Epithelial cell of esophagus (primary cell): ENCODE results near the gene BACE1-AS.

Experiments
- DNase-seq: peaks from one replicate; pipeline ENCODE4 v3.0.0; 2010; ENCODE audit warnings: low read depth
- H3K4me3 ChIP-seq: 2 replicates; pipeline ENCODE4 v1.5.1; 2011; ENCODE audit warnings: mild to moderate bottlenecking, low read length, control low read depth
- TF ChIP-seq, protein P1 (sequence below): IDR thresholded peaks from 2 replicates; pipeline ENCODE4 v1.5.1; 2011; ENCODE audit warnings: low read depth, mild to moderate bottlenecking, low read length, control low read depth, inconsistent platforms; ENCODE audit not compliant: insufficient read depth; ENCODE audit errors: missing control alignments

Gene BACE1-AS

DNA sequence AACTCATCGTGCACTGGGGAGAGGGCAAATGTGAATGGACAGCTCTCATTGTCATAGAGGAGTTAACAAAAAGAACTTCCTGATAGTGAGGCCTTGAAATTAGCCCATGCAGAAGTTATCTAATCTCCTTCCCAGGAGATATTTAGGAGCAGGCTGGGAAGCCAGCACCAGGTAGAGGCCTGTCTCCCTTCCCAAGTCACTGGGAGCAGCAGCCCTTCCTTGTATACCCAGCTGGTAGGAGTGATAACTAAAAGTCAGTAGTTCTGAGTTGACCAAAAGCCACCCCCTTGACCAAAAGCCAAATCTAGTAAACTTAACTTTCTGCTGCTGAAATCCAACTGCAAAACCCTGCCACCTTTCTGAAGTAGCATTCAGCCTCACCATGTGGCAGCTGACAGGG, 1.4 kb upstream of the BACE1-AS start:
- no peak overlapping the region for H3K4me3 ChIP-seq
- DNase-seq: no peak
- TF ChIP-seq, protein P1, sequence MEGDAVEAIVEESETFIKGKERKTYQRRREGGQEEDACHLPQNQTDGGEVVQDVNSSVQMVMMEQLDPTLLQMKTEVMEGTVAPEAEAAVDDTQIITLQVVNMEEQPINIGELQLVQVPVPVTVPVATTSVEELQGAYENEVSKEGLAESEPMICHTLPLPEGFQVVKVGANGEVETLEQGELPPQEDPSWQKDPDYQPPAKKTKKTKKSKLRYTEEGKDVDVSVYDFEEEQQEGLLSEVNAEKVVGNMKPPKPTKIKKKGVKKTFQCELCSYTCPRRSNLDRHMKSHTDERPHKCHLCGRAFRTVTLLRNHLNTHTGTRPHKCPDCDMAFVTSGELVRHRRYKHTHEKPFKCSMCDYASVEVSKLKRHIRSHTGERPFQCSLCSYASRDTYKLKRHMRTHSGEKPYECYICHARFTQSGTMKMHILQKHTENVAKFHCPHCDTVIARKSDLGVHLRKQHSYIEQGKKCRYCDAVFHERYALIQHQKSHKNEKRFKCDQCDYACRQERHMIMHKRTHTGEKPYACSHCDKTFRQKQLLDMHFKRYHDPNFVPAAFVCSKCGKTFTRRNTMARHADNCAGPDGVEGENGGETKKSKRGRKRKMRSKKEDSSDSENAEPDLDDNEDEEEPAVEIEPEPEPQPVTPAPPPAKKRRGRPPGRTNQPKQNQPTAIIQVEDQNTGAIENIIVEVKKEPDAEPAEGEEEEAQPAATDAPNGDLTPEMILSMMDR: no peak

DNA sequence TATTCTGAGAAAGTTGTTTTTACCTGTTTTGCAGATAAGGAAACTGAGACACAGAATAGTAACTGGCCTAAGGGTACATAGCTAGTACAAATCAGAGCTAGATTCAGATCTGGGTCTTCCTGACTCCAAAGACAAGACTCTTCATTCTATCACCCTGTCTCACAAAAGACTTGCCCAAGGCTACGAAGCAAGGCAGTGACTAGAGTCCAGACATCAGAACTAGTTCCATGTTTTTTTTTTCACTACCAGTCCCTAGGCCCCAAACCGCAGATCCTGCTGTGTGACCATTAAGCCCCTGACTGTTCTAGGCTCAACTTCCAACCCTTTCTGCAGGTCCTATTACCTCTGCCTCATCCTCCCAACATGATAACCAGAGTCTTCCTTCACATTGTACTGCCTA, 1.5 kb downstream of the BACE1-AS start:
- TF ChIP-seq, protein P1: no peak
- H3K4me3 ChIP-seq: no peak overlapping the region
- no peak for DNase-seq

DNA sequence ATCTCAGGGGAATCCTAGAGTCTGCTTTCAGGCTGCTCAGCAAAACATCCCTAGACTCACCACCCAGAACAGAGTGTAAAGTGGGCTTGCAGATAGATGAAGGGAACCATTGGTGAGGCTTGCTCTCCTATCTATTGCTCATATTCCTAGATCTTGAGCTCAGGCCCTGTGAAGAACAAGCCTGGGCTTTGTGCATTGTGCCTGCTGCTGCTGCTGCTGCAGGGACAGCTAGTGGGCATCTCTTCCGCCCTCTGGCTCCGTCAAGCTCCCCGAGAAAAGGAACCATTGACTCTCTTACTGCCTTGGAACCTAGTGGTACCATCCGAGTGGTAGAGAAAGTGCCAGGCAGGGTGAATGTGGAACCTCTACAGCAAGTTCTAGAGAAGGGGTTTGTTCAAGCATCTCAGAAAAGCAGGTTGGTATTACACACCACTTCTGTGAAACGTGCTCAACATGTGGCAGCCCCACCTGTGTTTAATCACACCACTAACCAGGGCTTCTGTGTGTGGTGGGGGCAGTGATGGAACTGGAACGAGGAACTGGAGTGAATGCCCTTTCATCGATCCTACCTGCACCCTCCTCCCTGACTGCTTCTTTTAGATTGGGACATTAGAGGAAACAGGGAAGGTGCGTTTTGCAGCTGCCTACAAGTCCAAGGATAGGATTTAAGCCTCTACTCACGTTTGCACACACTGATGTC, 4.4 kb downstream of the BACE1-AS start:
- H3K4me3 ChIP-seq: no peak overlapping the region
- TF ChIP-seq, protein P1: no peak
- DNase-seq: no peak

DNA sequence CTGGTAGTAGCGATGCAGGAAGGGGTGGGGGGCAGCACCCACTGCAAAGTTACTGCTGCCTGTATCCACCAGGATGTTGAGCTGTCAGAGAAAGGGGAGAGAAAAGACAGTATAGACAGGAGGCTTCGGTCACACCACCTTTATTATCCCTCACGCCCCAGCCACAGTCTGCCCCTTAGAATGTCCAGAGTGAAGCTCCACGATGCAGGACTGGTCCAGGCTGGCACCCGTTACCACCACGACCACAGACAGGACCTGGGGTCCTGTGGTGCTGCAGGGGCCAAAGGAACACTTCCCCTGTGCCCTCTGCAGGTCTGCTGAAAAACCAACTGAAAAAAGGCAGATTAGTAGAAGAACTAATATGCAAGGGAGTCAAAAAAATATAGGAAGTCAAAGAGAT, 5.7 kb downstream of the BACE1-AS start:
- no peak for DNase-seq
- no peak overlapping the region for H3K4me3 ChIP-seq
- TF ChIP-seq, protein P1: no peak

DNA sequence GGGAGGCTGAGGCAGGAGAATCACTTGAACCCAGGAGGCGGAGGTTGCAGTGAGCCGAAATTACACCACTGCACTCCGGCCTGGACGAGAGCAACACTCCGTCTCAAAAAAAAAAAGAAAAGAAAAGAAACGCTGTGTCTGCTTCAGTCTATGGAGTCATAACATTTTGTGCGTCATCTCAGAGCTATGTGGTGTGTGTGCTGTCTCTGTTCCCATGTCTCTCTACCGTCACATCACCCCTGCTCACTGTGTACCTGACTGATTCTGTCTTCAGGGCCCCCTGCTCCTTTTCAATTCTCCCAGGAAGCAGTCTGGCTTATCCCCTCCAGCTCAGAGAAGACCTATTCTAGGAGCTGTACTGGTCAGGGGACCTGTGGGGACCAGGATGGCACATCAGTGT, 7.0 kb downstream of the BACE1-AS start:
- TF ChIP-seq, protein P1: no peak
- DNase-seq: no peak
- H3K4me3 ChIP-seq: no peak overlapping the region

DNA sequence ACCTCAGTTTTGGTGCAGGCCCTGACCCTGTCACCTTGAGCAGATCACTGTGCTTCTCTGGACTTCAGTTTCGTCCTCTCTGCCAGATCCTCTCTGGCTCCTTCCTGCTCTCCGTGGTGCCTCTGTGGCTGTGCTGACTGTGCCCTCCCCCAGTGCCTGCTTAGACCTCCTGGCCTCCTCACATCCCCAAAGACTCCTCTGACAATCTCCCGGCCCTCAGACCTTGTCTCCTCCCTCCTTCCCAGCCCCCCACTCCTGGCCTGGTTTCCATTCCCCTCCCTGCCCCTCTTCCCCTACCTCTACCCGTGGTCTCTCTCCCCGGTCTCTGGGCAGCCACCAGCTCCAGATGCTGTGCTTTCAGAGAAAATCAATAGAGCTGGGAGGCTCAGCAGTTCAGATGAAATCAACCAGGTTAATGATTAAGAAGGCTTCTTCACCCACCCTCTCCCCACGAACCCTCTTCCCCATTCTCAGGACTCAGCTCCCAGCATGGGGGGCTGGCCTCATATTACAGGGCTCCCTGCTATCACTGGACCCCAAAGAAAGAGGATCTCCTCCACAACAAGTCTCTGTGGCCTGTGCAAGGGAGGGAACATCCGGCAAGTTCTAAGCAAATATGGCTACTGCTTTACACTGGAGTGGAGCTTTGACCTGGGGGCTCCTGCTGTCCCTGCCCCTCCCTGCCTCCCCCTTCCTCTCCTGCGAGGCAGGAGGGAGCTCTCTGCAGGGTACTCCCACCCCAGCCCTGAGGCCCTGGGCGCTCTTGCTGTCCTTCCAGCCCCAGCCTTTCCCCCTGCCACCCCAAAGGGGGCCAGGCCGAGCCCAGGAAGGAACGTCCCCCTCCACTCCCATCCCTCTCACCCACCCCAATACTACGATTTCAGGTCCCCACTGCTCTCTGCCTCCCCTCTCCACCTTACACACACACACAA, 8.5 kb downstream of the BACE1-AS start:
- DNase-seq: no peak
- TF ChIP-seq, protein P1: no peak
- H3K4me3 ChIP-seq: no peak overlapping the region
